Suppressor macrophage treated with lipopolysaccharide for 1 hour (primary cell): ENCODE measurements around the gene FGF5.

Experiments used
- DNase-seq, 3 donors: peaks; one replicate each; pipeline ENCODE4 v3.0.0-alpha.2; 2020 to 2022

The FGF5 gene

GRCh38 chr4:80266253-80266901 lies at the start of gene FGF5:
Gene FGF5, plus strand, starts transcription at chr4:80266664. Its CDS starts 161 bp downstream, at chr4:80266825.
- DNase-seq = peak; percentile 76 to 88 (median 77)

GRCh38 chr4:80219301-80220025 lies 47.0 kb upstream of the FGF5 start:
- DNase-seq = peak in 1 of 3 donors; percentile 9

- DNase-seq = peak in 1 of 3 donors; percentile 10
These were observed 45.8 kb upstream of the FGF5 start for GRCh38 chr4:80220711-80221110.

GRCh38 chr4:80221161-80221560 lies 45.3 kb upstream of the FGF5 start:
- peak in 2 of 3 donors; percentile 47 to 51 for DNase-seq

- DNase-seq = no peak
These were observed 40.9 kb upstream of the FGF5 start for GRCh38 chr4:80225595-80225994.

- DNase-seq = no peak
These were observed 40.4 kb upstream of the FGF5 start for GRCh38 chr4:80226094-80226493.

GRCh38 chr4:80228460-80228859 lies 38.0 kb upstream of the FGF5 start:
- DNase-seq = peak in 1 of 3 donors; percentile 5

- DNase-seq = no peak
These were observed 37.3 kb upstream of the FGF5 start for GRCh38 chr4:80229128-80229527.

GRCh38 chr4:80229590-80229989 lies 36.9 kb upstream of the FGF5 start:
- DNase-seq = no peak

GRCh38 chr4:80231180-80231579 lies 35.3 kb upstream of the FGF5 start:
- no peak for DNase-seq

GRCh38 chr4:80232707-80233370 lies 33.6 kb upstream of the FGF5 start:
- no peak for DNase-seq

GRCh38 chr4:80233390-80233789 lies 33.1 kb upstream of the FGF5 start:
- peak in 1 of 3 donors; percentile 9 for DNase-seq

GRCh38 chr4:80235451-80235850 lies 31.0 kb upstream of the FGF5 start:
- peak in 1 of 3 donors; percentile 15 for DNase-seq

GRCh38 chr4:80237992-80238391 lies 28.5 kb upstream of the FGF5 start:
- DNase-seq = no peak

GRCh38 chr4:80239480-80240150 lies 26.8 kb upstream of the FGF5 start:
- DNase-seq = peak in 1 of 3 donors; percentile 5

- DNase-seq = peak in 1 of 3 donors; percentile 17
These were observed 25.5 kb upstream of the FGF5 start for GRCh38 chr4:80240976-80241375.

- DNase-seq = peak in 1 of 3 donors; percentile 15
These were observed 23.0 kb upstream of the FGF5 start for GRCh38 chr4:80243274-80244018.

GRCh38 chr4:80247484-80247883 lies 19.0 kb upstream of the FGF5 start:
- peak in 1 of 3 donors; percentile 12 for DNase-seq

- DNase-seq = no peak
These were observed 17.3 kb upstream of the FGF5 start for GRCh38 chr4:80249144-80249543.

GRCh38 chr4:80252427-80252826 lies 14.0 kb upstream of the FGF5 start:
- DNase-seq = no peak

- no peak for DNase-seq
These were observed 13.5 kb upstream of the FGF5 start for GRCh38 chr4:80252953-80253352.

GRCh38 chr4:80253510-80253909 lies 13.0 kb upstream of the FGF5 start:
- DNase-seq = no peak
